Liver (tissue), 3 donors: Measurements from ENCODE around the gene U2AF1L4.

Experiments
- ATF3 ChIP-seq: IDR thresholded peaks from 2 replicates; pipeline ENCODE4 v1.6.1; 2016; ENCODE audit warnings: antibody characterized with exemption
- CTCF ChIP-seq: fragments of 150-350 bp; IDR thresholded peaks from 2 replicates; pipeline ENCODE4 v1.5.1; 2017; ENCODE audit warnings: improper control_type of control experiment, low read depth, low read length; ENCODE audit not compliant: missing input control
- EGR1 ChIP-seq, 2 donors: IDR thresholded peaks; 2 replicates each; pipeline ENCODE4 v1.6.1; 2016 to 2018; ENCODE audit warnings: antibody characterized with exemption in 2 of 2, low read depth in 2 of 2
- HNF4G ChIP-seq: IDR thresholded peaks from 2 replicates; pipeline ENCODE4 v1.6.1; 2016; ENCODE audit warnings: antibody characterized with exemption
- JUND ChIP-seq, 2 donors: IDR thresholded peaks; 2 replicates each; pipeline ENCODE4 v1.6.1; 2016; ENCODE audit warnings: antibody characterized with exemption in 2 of 2
- MAX ChIP-seq: IDR thresholded peaks from 2 replicates; pipeline ENCODE4 v1.6.1; 2016; ENCODE audit warnings: antibody characterized with exemption
- RAD21 ChIP-seq, 2 donors: IDR thresholded peaks; 2 replicates each; pipeline ENCODE4 v1.6.1; 2016; ENCODE audit warnings: antibody characterized with exemption in 2 of 2, mild to moderate bottlenecking in 2 of 2
- REST ChIP-seq: IDR thresholded peaks from 2 replicates; pipeline ENCODE4 v1.6.1; 2016; ENCODE audit warnings: antibody characterized with exemption, mild to moderate bottlenecking
- TAF1 ChIP-seq: conservative IDR thresholded peaks from 2 replicates; pipeline ENCODE4 v1.6.1; 2016; ENCODE audit warnings: antibody characterized with exemption, mild to moderate bottlenecking
- YY1 ChIP-seq: IDR thresholded peaks from 2 replicates; pipeline ENCODE4 v1.6.1; 2016; ENCODE audit warnings: antibody characterized with exemption, mild to moderate bottlenecking
- donor health status: healthy.
- donor health status: healthy.

- TF ChIP-seq REST: no peak
- no peak for TF ChIP-seq RAD21 (IDR thresholded peaks at IDR 0.05)
- no peak for TF ChIP-seq HNF4G
- no peak for TF ChIP-seq MAX
- TF ChIP-seq CTCF: no peak
- no peak for TF ChIP-seq YY1
- TF ChIP-seq TAF1: no peak
- TF ChIP-seq EGR1 (IDR thresholded peaks at IDR 0.05; ENCODE audit: low read depth in 2 of 2): no peak
- TF ChIP-seq ATF3: no peak
- no peak for TF ChIP-seq JUND (IDR thresholded peaks at IDR 0.05)
These were observed 22.3 kb downstream of the U2AF1L4 start for GRCh38 chr19:35722897-35723296.
